Measurements from ENCODE around the gene NSD2.

GRCh38 chr4:1984406-1985191, 113.4 kb downstream of the NSD2 start:
- TF ChIP-seq, protein P1, sequence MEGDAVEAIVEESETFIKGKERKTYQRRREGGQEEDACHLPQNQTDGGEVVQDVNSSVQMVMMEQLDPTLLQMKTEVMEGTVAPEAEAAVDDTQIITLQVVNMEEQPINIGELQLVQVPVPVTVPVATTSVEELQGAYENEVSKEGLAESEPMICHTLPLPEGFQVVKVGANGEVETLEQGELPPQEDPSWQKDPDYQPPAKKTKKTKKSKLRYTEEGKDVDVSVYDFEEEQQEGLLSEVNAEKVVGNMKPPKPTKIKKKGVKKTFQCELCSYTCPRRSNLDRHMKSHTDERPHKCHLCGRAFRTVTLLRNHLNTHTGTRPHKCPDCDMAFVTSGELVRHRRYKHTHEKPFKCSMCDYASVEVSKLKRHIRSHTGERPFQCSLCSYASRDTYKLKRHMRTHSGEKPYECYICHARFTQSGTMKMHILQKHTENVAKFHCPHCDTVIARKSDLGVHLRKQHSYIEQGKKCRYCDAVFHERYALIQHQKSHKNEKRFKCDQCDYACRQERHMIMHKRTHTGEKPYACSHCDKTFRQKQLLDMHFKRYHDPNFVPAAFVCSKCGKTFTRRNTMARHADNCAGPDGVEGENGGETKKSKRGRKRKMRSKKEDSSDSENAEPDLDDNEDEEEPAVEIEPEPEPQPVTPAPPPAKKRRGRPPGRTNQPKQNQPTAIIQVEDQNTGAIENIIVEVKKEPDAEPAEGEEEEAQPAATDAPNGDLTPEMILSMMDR (IDR thresholded peaks at IDR 0.05): no peak
- TF ChIP-seq POLR2A (IDR thresholded peaks at IDR 0.05): no peak

All from Peyer's patch (tissue), 4 donors.